Activated naive CD8-positive, alpha-beta T cell (primary cell): ENCODE measurements around the gene C17orf58.
A peak's percentile ranks its signal among the peaks of the same experiment; 100 is the strongest.
"Not testable (repeated sequence)": the region's sequence is repeated elsewhere in the genome, so short reads cannot be mapped to it uniquely, and the experiment has no call there.

Source experiments
- H3K27ac Mint-ChIP-seq: one replicate; pipeline ENCODE4 v1.8.0; 2021; ENCODE audit warnings: mixed read lengths
- H3K27me3 Mint-ChIP-seq: one replicate; pipeline ENCODE4 v1.8.0; 2021; ENCODE audit warnings: mixed read lengths
- H3K36me3 Mint-ChIP-seq: one replicate; pipeline ENCODE4 v1.8.0; 2021; ENCODE audit warnings: mixed read lengths
- H3K4me1 Mint-ChIP-seq: one replicate; pipeline ENCODE4 v1.8.0; 2021; ENCODE audit warnings: low read depth, mixed read lengths
- H3K4me3 Mint-ChIP-seq: one replicate; pipeline ENCODE4 v1.8.0; 2021; ENCODE audit warnings: mild to moderate bottlenecking, mixed read lengths
- H3K9me3 Mint-ChIP-seq: one replicate; pipeline ENCODE4 v1.8.0; 2021; ENCODE audit warnings: low read depth, mixed read lengths

C17orf58 gene

GRCh38 chr17:68018493-68018892, 22.2 kb upstream of the C17orf58 start:
- not testable (repeated sequence) for H3K36me3 Mint-ChIP-seq, H3K4me3 Mint-ChIP-seq, H3K27ac Mint-ChIP-seq, H3K27me3 Mint-ChIP-seq, H3K9me3 Mint-ChIP-seq
- H3K4me1 Mint-ChIP-seq = peaks cover 18% of the 10 kb centered on the region

GRCh38 chr17:68016838-68017237, 20.6 kb upstream of the C17orf58 start:
- Mint-ChIP-seq H3K27ac (no peak overlapping the region), H3K9me3 (no peaks in the 10 kb centered on the region), H3K4me1 (peaks cover 18% of the 10 kb centered on the region), H3K27me3 (no peaks in the 10 kb centered on the region), H3K36me3 (no peaks in the 10 kb centered on the region), H3K4me3 (no peak overlapping the region)

GRCh38 chr17:68015081-68015723, 18.9 kb upstream of the C17orf58 start:
- H3K9me3 Mint-ChIP-seq = no peaks in the 10 kb centered on the region
- no peak overlapping the region for H3K4me3 Mint-ChIP-seq
- H3K27ac Mint-ChIP-seq = no peak overlapping the region
- H3K4me1 Mint-ChIP-seq = peaks cover 15% of the 10 kb centered on the region
- H3K36me3 Mint-ChIP-seq = no peaks in the 10 kb centered on the region
- H3K27me3 Mint-ChIP-seq = peaks cover 1% of the 10 kb centered on the region

- Mint-ChIP-seq H3K4me3 (no peak overlapping the region), H3K36me3 (no peaks in the 10 kb centered on the region), H3K27ac (no peak overlapping the region), H3K27me3 (peaks cover 1% of the 10 kb centered on the region), H3K4me1 (peaks cover 7% of the 10 kb centered on the region), H3K9me3 (no peaks in the 10 kb centered on the region)
These were observed 17.1 kb upstream of the C17orf58 start for GRCh38 chr17:68013385-68013784.

DNA sequence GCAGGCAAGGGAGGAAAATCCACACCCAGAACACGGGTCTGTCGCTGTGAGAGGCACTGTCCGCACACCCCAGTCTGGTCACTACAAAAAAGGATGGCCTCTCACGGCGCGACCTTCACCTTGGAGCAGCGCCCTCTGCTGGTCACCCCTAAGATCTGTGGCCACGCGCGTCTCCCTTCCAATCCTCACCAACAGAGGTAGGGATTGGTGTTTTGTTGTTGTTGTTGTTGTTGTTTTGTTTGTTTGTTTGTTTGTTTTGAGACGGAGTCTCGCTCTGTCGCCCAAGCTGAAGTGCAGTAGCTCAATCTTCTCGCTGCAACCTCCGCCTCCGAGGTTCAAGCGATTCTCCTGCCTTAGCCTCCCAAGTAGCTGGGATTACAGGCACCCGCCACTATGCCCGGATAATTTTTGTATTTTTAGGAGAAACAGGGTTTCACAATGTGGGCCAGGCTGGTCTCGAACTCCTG, 15.0 kb upstream of the C17orf58 start:
- Mint-ChIP-seq H3K9me3 (no peaks in the 10 kb centered on the region), H3K27ac (no peak overlapping the region), H3K36me3 (no peaks in the 10 kb centered on the region), H3K4me1 (peaks cover 6% of the 10 kb centered on the region), H3K4me3 (peak overlapping the region; percentile 63), H3K27me3 (peaks cover 1% of the 10 kb centered on the region)

- Mint-ChIP-seq H3K4me3 (no peak overlapping the region), H3K27ac (no peak overlapping the region)
These were observed 10.5 kb upstream of the C17orf58 start for GRCh38 chr17:68006797-68007196.

DNA sequence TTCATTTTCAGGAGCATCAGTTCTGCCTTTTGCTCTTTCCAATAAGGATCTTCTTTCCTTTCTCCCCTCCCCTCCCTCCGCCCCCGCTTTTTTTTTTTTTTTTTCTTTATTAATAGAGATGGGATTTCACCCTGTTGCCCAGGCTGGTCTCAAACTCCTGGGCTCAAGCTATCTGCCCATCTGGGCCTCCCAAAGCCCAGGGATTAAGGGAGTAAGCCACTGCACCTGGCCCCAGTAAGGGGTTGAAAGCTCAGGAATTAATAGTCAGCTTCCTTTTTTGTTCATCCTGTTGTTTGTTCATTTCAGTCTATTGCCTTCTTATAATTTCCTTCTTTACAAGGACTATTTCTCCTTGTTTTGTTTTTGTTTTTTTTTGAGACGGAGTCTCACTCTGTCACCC, 7.9 kb upstream of the C17orf58 start:
- no peak overlapping the region for H3K27ac Mint-ChIP-seq
- H3K4me1 Mint-ChIP-seq = no peaks in the 10 kb centered on the region
- no peaks in the 10 kb centered on the region for H3K27me3 Mint-ChIP-seq
- no peaks in the 10 kb centered on the region for H3K36me3 Mint-ChIP-seq
- H3K4me3 Mint-ChIP-seq = no peak overlapping the region
- no peaks in the 10 kb centered on the region for H3K9me3 Mint-ChIP-seq

More at GRCh38 chr17:68006797-68007196, 10.5 kb upstream of the C17orf58 start:
- H3K36me3 Mint-ChIP-seq = no peaks in the 10 kb centered on the region
- H3K9me3 Mint-ChIP-seq = no peaks in the 10 kb centered on the region
- H3K27me3 Mint-ChIP-seq = peaks cover 1% of the 10 kb centered on the region
- H3K4me1 Mint-ChIP-seq = peaks cover 4% of the 10 kb centered on the region

DNA sequence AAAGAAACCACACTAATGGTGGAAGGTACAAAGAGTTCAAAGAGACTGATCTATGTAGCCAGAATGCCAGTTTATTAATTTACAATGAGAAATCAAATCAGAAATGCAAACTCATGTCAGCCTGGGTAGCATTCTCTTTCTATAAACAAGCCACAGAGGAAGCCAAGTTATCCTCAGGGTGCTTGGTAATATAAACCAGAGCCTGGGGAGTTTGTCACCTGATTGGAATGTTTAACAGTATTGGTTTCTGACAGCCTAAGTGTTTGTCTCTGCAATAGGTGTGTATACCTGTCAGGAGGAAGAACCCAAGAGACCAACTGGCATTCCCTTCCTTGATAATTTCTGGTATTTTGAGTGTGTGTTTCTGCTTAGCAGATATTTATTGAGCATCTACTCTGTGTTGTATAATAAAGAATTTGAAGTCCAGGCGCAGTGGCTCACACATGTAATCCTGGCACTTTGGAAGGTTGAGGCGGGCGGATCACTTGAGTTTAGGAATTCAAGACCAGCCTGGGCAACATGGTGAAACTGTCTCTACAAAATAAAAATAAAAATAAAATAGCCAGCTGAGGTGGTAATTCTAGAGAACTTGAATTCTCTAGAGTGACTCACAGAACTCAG, 3.1 kb upstream of the C17orf58 start:
- peaks cover 24% of the 10 kb centered on the region for H3K4me1 Mint-ChIP-seq
- no peaks in the 10 kb centered on the region for H3K36me3 Mint-ChIP-seq
- no peak overlapping the region for H3K4me3 Mint-ChIP-seq
- no peaks in the 10 kb centered on the region for H3K9me3 Mint-ChIP-seq
- H3K27ac Mint-ChIP-seq = no peak overlapping the region
- peaks cover 17% of the 10 kb centered on the region for H3K27me3 Mint-ChIP-seq

DNA sequence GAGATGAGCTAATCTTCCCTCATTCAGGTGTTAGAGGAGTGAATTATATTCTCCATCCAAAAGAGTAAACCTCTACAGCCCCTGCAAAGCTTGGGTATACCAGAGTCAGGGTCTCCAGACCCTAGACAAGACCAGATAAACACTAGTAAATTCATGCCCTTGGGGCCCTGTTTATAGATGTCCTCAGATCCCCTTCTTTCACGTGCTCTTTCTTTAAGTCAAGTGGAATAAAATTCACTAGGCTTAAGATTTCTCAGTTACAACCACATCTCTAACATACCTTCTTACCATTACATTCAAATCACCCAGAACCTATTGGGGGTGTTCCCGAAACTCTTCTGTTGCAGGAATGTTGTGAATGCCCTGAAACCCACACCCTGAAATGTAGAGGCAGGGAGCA, 2.2 kb upstream of the C17orf58 start:
- Mint-ChIP-seq H3K4me1 (peaks cover 28% of the 10 kb centered on the region), H3K4me3 (no peak overlapping the region), H3K36me3 (no peaks in the 10 kb centered on the region), H3K27me3 (peaks cover 17% of the 10 kb centered on the region), H3K27ac (no peak overlapping the region), H3K9me3 (no peaks in the 10 kb centered on the region)

GRCh38 chr17:67995570-67996263, 552 bp downstream of the C17orf58 start:
- H3K4me1 Mint-ChIP-seq = peaks cover 32% of the 10 kb centered on the region

DNA sequence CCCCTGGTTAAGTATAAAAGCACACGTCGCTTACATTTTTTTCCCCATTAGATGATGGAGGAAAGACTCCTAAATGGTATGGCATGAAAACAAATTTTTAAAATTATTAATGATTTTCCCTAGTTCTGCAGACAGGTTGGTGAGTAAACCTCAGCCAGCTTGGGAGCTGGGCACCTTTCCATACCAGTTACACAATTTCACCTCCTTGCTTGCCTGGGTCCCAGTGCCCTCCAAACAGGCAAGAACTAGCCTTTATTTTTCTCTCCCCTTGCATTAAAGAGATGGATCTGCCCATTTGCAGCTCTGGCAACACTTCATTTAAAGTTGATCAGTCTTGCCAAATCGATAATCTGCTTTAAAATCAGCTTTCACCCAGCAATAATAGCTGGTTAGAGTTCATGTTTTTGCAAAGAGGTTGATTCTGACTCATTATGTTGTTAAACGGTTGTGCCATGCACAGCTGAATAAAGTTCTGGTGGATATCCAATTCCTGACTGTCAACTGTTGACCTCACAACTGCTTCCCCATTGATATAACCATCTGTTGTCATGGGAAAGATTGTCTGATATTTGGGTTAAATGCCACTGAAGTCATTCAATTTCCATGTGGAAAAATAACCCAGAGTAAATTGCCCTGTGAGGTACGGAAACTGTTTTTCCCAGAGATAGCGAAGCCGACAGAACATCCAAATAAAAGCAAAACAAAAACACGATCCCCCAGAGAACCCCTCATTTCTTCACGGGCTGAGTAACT, 1.3 kb downstream of the C17orf58 start:
- Mint-ChIP-seq H3K9me3 (no peaks in the 10 kb centered on the region), H3K4me3 (peak overlapping the region; percentile 88), H3K36me3 (no peaks in the 10 kb centered on the region), H3K4me1 (peaks cover 32% of the 10 kb centered on the region), H3K27ac (no peak overlapping the region), H3K27me3 (peaks cover 17% of the 10 kb centered on the region)

More at GRCh38 chr17:67995570-67996263, 552 bp downstream of the C17orf58 start:
- H3K27ac Mint-ChIP-seq = no peak overlapping the region
- no peaks in the 10 kb centered on the region for H3K9me3 Mint-ChIP-seq
- H3K4me3 Mint-ChIP-seq = peak overlapping the region; percentile 88
- H3K36me3 Mint-ChIP-seq = no peaks in the 10 kb centered on the region
- peaks cover 17% of the 10 kb centered on the region for H3K27me3 Mint-ChIP-seq

DNA sequence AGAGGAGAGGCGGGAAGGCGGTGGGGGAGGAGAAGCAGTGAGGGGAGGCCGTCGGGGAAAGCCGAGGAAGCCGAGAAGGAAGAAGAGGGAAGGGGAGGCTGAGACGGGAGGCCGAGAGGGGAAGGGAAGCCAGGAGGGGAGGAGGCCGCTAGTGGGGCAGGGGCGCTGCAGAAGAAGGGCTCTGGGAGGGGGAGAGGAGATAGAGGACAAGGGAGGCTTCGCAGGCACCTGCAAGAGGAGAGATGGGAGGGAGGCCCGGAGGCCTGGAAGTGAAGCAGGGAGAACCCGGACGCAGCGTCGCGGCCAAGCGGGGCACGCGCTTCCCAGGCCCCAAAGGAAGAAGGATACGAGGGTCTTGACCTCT, 2.3 kb downstream of the C17orf58 start:
- H3K27me3 Mint-ChIP-seq = peaks cover 17% of the 10 kb centered on the region
- H3K4me1 Mint-ChIP-seq = peaks cover 32% of the 10 kb centered on the region
- H3K36me3 Mint-ChIP-seq = no peaks in the 10 kb centered on the region
- peak overlapping the region; percentile 88 for H3K4me3 Mint-ChIP-seq
- H3K9me3 Mint-ChIP-seq = no peaks in the 10 kb centered on the region
- H3K27ac Mint-ChIP-seq = peak overlapping the region; percentile 46

DNA sequence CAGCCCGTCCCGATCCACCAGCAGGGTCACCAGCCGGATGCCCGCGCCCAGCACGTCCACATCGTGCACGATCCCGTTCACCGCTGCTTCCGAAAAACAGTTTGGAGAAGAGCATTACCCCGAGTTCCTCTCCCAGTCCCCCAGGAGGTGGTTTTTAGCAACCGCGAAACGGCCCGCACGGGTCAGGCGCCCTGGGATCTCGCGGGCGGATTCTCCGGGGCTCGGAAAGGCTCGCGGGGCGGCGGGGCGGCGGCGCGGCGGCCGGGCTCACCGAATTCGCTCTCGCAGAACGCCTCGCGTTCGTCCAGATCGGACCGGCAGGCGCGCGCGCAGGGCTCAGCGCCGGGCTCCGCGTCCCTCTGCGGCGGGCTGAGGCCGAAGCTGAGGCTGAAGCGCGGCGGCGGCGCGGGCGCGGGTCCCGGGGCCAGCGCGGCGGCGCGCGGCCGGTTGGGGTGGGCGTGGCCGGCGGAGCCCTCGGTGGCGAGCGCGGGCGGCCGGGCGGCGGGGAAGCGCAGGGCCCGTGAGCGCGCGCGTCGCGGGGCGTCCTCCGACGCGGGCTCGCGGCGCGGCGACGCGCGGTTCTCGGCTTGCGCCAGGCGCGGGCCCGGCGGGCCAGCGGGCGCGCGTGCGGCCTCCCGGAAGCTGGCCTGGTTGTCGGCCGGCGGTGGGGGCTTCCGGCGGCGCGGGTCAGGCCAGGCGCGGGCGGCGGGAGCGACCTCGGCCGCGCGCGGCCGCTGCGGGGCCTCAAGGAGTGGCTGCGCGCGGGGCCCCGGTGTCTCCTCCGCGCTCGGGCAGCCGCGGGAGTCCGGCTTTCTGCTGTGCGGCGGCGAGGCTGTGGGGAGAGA, 2.9 kb downstream of the C17orf58 start:
- Mint-ChIP-seq H3K9me3 (no peaks in the 10 kb centered on the region), H3K4me3 (peak overlapping the region; percentile 96), H3K36me3 (no peaks in the 10 kb centered on the region), H3K27ac (peak overlapping the region; percentile 87), H3K4me1 (peaks cover 30% of the 10 kb centered on the region), H3K27me3 (peaks cover 15% of the 10 kb centered on the region)

- Mint-ChIP-seq H3K27me3 (peaks cover 14% of the 10 kb centered on the region), H3K36me3 (no peaks in the 10 kb centered on the region), H3K9me3 (no peaks in the 10 kb centered on the region), H3K27ac (peak overlapping the region; percentile 87), H3K4me3 (peak overlapping the region; percentile 96), H3K4me1 (peaks cover 29% of the 10 kb centered on the region)
These were observed 3.6 kb downstream of the C17orf58 start for GRCh38 chr17:67992548-67993152.
